B cell (primary cell): ENCODE measurements around the gene QRFP. TPM values are rescaled to one million over a fixed set of nuclear protein-coding genes. Genes with fewer than 3 reads are reported as not detected.

Experiments
- ATAC-seq: fragments of 200-7000 bp; cut with Tn5 transposase; one replicate; pipeline ENCODE4 v1.10.0; 2021; ENCODE audit warnings: low read depth, mild to moderate bottlenecking, moderate number of reproducible peaks, moderate library complexity
- CTCF ChIA-PET: fragments of 350-600 bp; sonication (Branson Sonifier 250); formaldehyde crosslinking; loops from one replicate; lab custom pipeline; 2021; ENCODE audit warnings: antibody characterized with exemption, inconsistent platforms; lab: Charles Lee
- POLR2A ChIA-PET: fragments of 350-600 bp; sonication (Branson Sonifier 250); formaldehyde crosslinking; loops from one replicate; lab custom pipeline; 2021; ENCODE audit warnings: antibody characterized with exemption; lab: Charles Lee
- DNase-seq: peaks from one replicate; pipeline ENCODE4 v3.0.0; 2013
- H2AFZ ChIP-seq: 2 replicates; pipeline ENCODE4 v1.6.1; 2012; ENCODE audit warnings: mild to moderate bottlenecking, low read depth, low read length; ENCODE audit not compliant: insufficient read depth, poor library complexity, severe bottlenecking
- H3K27ac ChIP-seq, 2 donors: 1 replicate in 1 of 2; 2 replicates in 1 of 2; pipeline ENCODE4 v1.5.1; 2012 to 2013; ENCODE audit warnings: low read length in 2 of 2, mild to moderate bottlenecking in 2 of 2, moderate library complexity in 1 of 2
- H3K27me3 ChIP-seq, 4 experiments: fragments of 200-600 bp in 1 of 4; sonication (generic) in 1 of 4; replicated peaks in 1 of 4; 1 replicate in 2 of 4; 2 replicates in 2 of 4; pipeline versions ENCODE4 v1.6.1 to v1.7.0; 2013 to 2016; ENCODE audit warnings: low read length in 3 of 4, mild to moderate bottlenecking in 2 of 4, mixed read lengths in 1 of 4, moderate library complexity in 1 of 4; ENCODE audit not compliant: insufficient read depth in 4 of 4, control insufficient read depth in 3 of 4; ENCODE audit errors: control extremely low read depth in 1 of 4
- H3K36me3 ChIP-seq, 2 experiments: replicated peaks in 1 of 2; 1 replicate in 1 of 2; 2 replicates in 1 of 2; pipeline versions ENCODE4 v1.6.1 to v1.7.1; 2013; ENCODE audit warnings: low read length in 1 of 2; ENCODE audit not compliant: insufficient read depth in 2 of 2, control insufficient read depth in 1 of 2; ENCODE audit errors: control extremely low read depth in 1 of 2, extremely low read depth in 1 of 2
- H3K4me1 ChIP-seq, 2 donors: fragments of 200-600 bp in 1 of 2; sonication (generic) in 1 of 2; 1 replicate in 1 of 2; 2 replicates in 1 of 2; pipeline versions ENCODE4 v1.5.1 to v1.6.1; 2013 to 2017; ENCODE audit warnings: low read length in 2 of 2; ENCODE audit not compliant: control insufficient read depth in 2 of 2, insufficient read depth in 2 of 2
- H3K4me2 ChIP-seq: replicated peaks from 2 replicates; pipeline ENCODE3; 2012; ENCODE audit warnings: mild to moderate bottlenecking, low read depth, low read length; ENCODE audit not compliant: poor library complexity, severe bottlenecking
- H3K4me3 ChIP-seq, 5 experiments: fragments of 200-600 bp in 1 of 5; sonication (generic) in 1 of 5; 1 replicate in 3 of 5; 2 replicates in 2 of 5; pipeline versions ENCODE4 v1.5.1 to v1.7.0; 2011 to 2016; ENCODE audit warnings: low read length in 4 of 5, mild to moderate bottlenecking in 4 of 5, low read depth in 2 of 5, control low read depth in 1 of 5, moderate library complexity in 1 of 5; ENCODE audit not compliant: insufficient read depth in 1 of 5; ENCODE audit errors: control extremely low read depth in 1 of 5, extremely low read depth in 1 of 5
- H3K79me2 ChIP-seq: fragments of 200-600 bp; sonication (generic); one replicate; pipeline ENCODE4 v1.6.0; 2016; ENCODE audit warnings: low read length; ENCODE audit not compliant: control insufficient read depth, insufficient read depth
- H3K9ac ChIP-seq: fragments of 200-600 bp; sonication (generic); 2 replicates; pipeline ENCODE4 v1.6.1; 2017; ENCODE audit warnings: mild to moderate bottlenecking, low read length, moderate library complexity
- H3K9me3 ChIP-seq, 3 donors: one replicate each; pipeline versions ENCODE4 v1.6.1 to v1.7.1; 2013; ENCODE audit warnings: low read length in 2 of 3; ENCODE audit not compliant: control insufficient read depth in 2 of 3, insufficient read depth in 1 of 3; ENCODE audit errors: control extremely low read depth in 1 of 3
- H4K20me1 ChIP-seq: 2 replicates; pipeline ENCODE4 v1.6.0; 2012; ENCODE audit warnings: mild to moderate bottlenecking, low read length; ENCODE audit not compliant: insufficient read depth, control insufficient read depth, poor library complexity, severe bottlenecking
- H3K27ac Mint-ChIP-seq: one replicate; pipeline ENCODE4 v1.8.0; 2021; ENCODE audit warnings: mixed read lengths
- H3K27me3 Mint-ChIP-seq: one replicate; pipeline ENCODE4 v1.8.0; 2021; ENCODE audit warnings: mixed read lengths
- H3K4me1 Mint-ChIP-seq: one replicate; pipeline ENCODE4 v1.8.0; 2021; ENCODE audit warnings: mixed read lengths
- H3K4me3 Mint-ChIP-seq: one replicate; pipeline ENCODE4 v1.8.0; 2021; ENCODE audit warnings: mixed read lengths
- H3K9me3 Mint-ChIP-seq: one replicate; pipeline ENCODE4 v1.8.0; 2022; ENCODE audit warnings: mixed read lengths; ENCODE audit not compliant: insufficient read depth
- EZH2 ChIP-seq: IDR thresholded peaks from 2 replicates; pipeline ENCODE4 v1.6.1; 2012; ENCODE audit warnings: borderline replicate concordance, low read depth, mild to moderate bottlenecking, moderate library complexity, low read length; ENCODE audit not compliant: insufficient read depth, poor library complexity, severe bottlenecking
- WGBS: methylation state at CpG from one replicate; pipeline ENCODE4 v1.1.5; 2013; ENCODE audit warnings: missing lambda C conversion rate; ENCODE audit not compliant: insufficient coverage; 5-methylcytosine and 5-hydroxymethylcytosine counted together
- intact Hi-C: fragments of 100-400 bp; cut with micrococcal nuclease; formaldehyde crosslinking; loops from one replicate; pipeline ENCODE4 v1.10.0; 2022
- polyA plus RNA-seq: library from polyadenylated mRNA; depleted of rRNA; stranded (reverse); fragments of >200 nt; gene quantifications from 2 replicates; pipeline ENCODE4 v1.2.3, GENCODE V29; 2012
- total RNA-seq, 2 donors: library from RNA; stranded (reverse); fragments of 120-200 nt in 1 of 2; gene quantifications; 1 replicate in 1 of 2; 2 replicates in 1 of 2; pipeline versions ENCODE4 v1.2.3 to v1.2.4, GENCODE V29; 2013 to 2022
- TF ChIP-seq, protein P1 (sequence below): fragments of 200-600 bp; IDR thresholded peaks from one replicate; pipeline ENCODE4 v1.8.0; 2022; ENCODE audit warnings: antibody characterized with exemption, mild to moderate bottlenecking

The QRFP gene
- total and polyA plus RNA-seq, 2 donors (not counting 1 experiment from before 2014, with no cell fraction given) = 0.07 TPM; not detected in 1

- ATAC-seq = no peak
- POLR2A ChIA-PET = no interaction called here
- H3K9me3 ChIP-seq = no peaks in the 10 kb centered on the region
- DNase-seq = no peak
- H3K4me1 ChIP-seq = no peaks in the 10 kb centered on the region
- no peak overlapping the region for H2AFZ ChIP-seq
- H3K4me2 ChIP-seq = no peak overlapping the region
- intact Hi-C loops = no loop called here
- Mint-ChIP-seq H3K9me3 (no peaks in the 10 kb centered on the region), H3K4me3 (no peak overlapping the region), H3K4me1 (no peaks in the 10 kb centered on the region), H3K27me3 (peaks cover 17% of the 10 kb centered on the region), H3K27ac (no peak overlapping the region)
- CTCF ChIA-PET = interaction anchor here (0.5 kb wide), 1 partner anchor 44 kb away, joined by 4 read pairs; no protein-coding TSS in a partner anchor
- H3K4me3 ChIP-seq = no peak overlapping the region
- H3K36me3 ChIP-seq = no peaks in the 10 kb centered on the region
- H3K79me2 ChIP-seq = no peaks in the 10 kb centered on the region
- H3K9ac ChIP-seq = no peak overlapping the region
- WGBS = 90% methylated on average over 32 of the region's 33 CpGs
- no peak for TF ChIP-seq EZH2
- TF ChIP-seq, protein P1, sequence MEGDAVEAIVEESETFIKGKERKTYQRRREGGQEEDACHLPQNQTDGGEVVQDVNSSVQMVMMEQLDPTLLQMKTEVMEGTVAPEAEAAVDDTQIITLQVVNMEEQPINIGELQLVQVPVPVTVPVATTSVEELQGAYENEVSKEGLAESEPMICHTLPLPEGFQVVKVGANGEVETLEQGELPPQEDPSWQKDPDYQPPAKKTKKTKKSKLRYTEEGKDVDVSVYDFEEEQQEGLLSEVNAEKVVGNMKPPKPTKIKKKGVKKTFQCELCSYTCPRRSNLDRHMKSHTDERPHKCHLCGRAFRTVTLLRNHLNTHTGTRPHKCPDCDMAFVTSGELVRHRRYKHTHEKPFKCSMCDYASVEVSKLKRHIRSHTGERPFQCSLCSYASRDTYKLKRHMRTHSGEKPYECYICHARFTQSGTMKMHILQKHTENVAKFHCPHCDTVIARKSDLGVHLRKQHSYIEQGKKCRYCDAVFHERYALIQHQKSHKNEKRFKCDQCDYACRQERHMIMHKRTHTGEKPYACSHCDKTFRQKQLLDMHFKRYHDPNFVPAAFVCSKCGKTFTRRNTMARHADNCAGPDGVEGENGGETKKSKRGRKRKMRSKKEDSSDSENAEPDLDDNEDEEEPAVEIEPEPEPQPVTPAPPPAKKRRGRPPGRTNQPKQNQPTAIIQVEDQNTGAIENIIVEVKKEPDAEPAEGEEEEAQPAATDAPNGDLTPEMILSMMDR = no peak
- H4K20me1 ChIP-seq = no peaks in the 10 kb centered on the region
- H3K27ac ChIP-seq = no peak overlapping the region
- no peaks in the 10 kb centered on the region for H3K27me3 ChIP-seq
Observed at GRCh38 chr9:130918826-130919558, 22.4 kb upstream of the QRFP start.

DNA sequence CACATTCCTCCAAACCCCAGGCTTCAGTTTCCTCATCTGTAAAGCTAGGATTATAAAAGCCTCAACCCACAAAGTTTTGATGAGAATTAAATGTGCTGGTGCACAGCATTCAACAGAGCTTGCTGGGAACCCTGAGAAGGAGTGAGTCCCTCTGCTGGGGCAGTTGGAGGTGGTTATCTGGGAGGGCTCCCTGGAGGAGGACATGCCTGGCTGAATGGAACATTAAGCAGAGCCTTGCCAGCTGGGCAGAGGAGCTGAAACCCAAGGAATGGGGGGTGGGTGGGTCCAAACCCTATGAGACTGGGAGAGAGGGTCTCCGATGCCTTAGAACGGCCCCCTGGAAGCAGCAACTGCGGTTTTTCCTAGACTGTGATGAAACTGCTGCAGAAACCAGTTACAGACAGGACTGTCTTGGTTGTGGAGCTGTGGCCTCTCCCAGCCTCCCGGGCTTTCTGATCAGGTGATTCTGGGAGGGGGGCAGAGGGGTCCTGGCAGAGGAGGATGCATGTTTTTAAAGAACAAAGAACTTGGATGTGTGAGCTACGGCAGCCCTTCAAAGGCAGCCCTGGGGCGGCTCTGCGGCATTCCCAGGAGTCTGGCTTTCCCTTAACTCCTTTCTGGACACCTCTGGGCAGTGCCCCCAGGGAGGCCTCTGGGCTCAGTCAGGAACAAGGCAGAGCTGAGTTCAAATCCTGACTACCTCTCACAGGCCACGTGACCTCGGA, 21.7 kb upstream of the QRFP start:
- H2AFZ ChIP-seq = no peak overlapping the region
- no peak overlapping the region for H3K9ac ChIP-seq
- H3K79me2 ChIP-seq = no peaks in the 10 kb centered on the region
- ATAC-seq (no peak), DNase-seq (no peak)
- no peak overlapping the region for H3K4me3 ChIP-seq
- Mint-ChIP-seq H3K4me1 (no peaks in the 10 kb centered on the region), H3K27ac (no peak overlapping the region), H3K27me3 (peaks cover 17% of the 10 kb centered on the region), H3K4me3 (no peak overlapping the region), H3K9me3 (no peaks in the 10 kb centered on the region)
- no peaks in the 10 kb centered on the region for H3K36me3 ChIP-seq
- H3K4me1 ChIP-seq = no peaks in the 10 kb centered on the region
- no peaks in the 10 kb centered on the region for H3K27me3 ChIP-seq
- CTCF ChIA-PET = no interaction called here
- POLR2A ChIA-PET = no interaction called here
- 76% methylated on average over 7 of the region's 9 CpGs for WGBS
- no peak overlapping the region for H3K27ac ChIP-seq
- no peak overlapping the region for H3K4me2 ChIP-seq
- H4K20me1 ChIP-seq = no peaks in the 10 kb centered on the region
- intact Hi-C loops = no loop called here
- TF ChIP-seq, protein P1 = no peak
- no peak for TF ChIP-seq EZH2
- H3K9me3 ChIP-seq = no peaks in the 10 kb centered on the region
